Left cardiac atrium (tissue), 4 donors: ENCODE results near the gene ZNF423. TPM values are rescaled to one million over a fixed set of nuclear protein-coding genes. Genes with fewer than 3 reads are reported as not detected.

Experiments
- ATAC-seq, 2 donors: fragments of 200-7000 bp; cut with Tn5 transposase; one replicate each; pipeline ENCODE4 v1.9.1; 2020; ENCODE audit warnings: mild to moderate bottlenecking in 2 of 2, moderate library complexity in 2 of 2
- DNase-seq: peaks from one replicate; pipeline ENCODE4 v3.0.0-alpha.2; 2020
- intact Hi-C, 2 donors: fragments of 100-400 bp; cut with DNase I; formaldehyde crosslinking; loops; one replicate each; pipeline versions ENCODE4 v1.14.1 to v1.15.1; 2022 to 2023
- total RNA-seq, 2 donors: library from RNA; stranded (reverse); fragmentation: NEBNext Ultra II Directional; extraction: Animal tissue kit (Norgen Biotek cat#: 25700); gene quantifications; one replicate each; pipeline ENCODE4 v1.2.1, GENCODE V29; 2021
- donor health status: DM: no; HTN: yes; CAD: no.
- donor health status: DM: no; HTN: yes; CAD: no; lungs with severe emphysema.
- donor health status: DM: yes; HTN: yes; CAD: no.
- donor health status: Dilated cardiomyopathy.

Gene ZNF423
- total RNA-seq, 2 donors from 2014 or later, result 11.1 to 13.8 TPM

- ATAC-seq (no peak), DNase-seq (no peak)
- intact Hi-C loops, result no loop called here
These were observed 238.8 kb downstream of the ZNF423 start for GRCh38 chr16:49617016-49617629.

- ATAC-seq, result no peak
- intact Hi-C loops, result no loop called here
- DNase-seq, result no peak
These were observed 240.3 kb downstream of the ZNF423 start for GRCh38 chr16:49615576-49615975.

GRCh38 chr16:49610983-49611382, 244.9 kb downstream of the ZNF423 start:
- ATAC-seq, result no peak
- intact Hi-C loops, result no loop called here
- no peak for DNase-seq

- ATAC-seq (peak; percentile 59 to 74), DNase-seq (no peak)
- intact Hi-C loops, result loop anchor here in 1 of 2 donors (10.0 kb wide), 1 partner anchor 266 kb away; no protein-coding TSS in a partner anchor
These were observed 247.1 kb downstream of the ZNF423 start for GRCh38 chr16:49608779-49609178.

- ATAC-seq (no peak), DNase-seq (no peak)
- intact Hi-C loops, result loop anchor here in 1 of 2 donors (10.0 kb wide), 1 partner anchor 267 kb away; no protein-coding TSS in a partner anchor
These were observed 247.8 kb downstream of the ZNF423 start for GRCh38 chr16:49608098-49608497.

- ATAC-seq, result no peak
- intact Hi-C loops, result loop anchor here in 1 of 2 donors (10.0 kb wide), 1 partner anchor 269 kb away; no protein-coding TSS in a partner anchor
- DNase-seq, result no peak
These were observed 250.2 kb downstream of the ZNF423 start for GRCh38 chr16:49605536-49606254.

- intact Hi-C loops, result loop anchor here in 1 of 2 donors (10.0 kb wide), 1 partner anchor 270 kb away; no protein-coding TSS in a partner anchor
- ATAC-seq (no peak), DNase-seq (no peak)
These were observed 251.3 kb downstream of the ZNF423 start for GRCh38 chr16:49604602-49605001.

GRCh38 chr16:49603956-49604355, 252.0 kb downstream of the ZNF423 start:
- no peak for DNase-seq
- ATAC-seq, result no peak
- intact Hi-C loops, result loop anchor here in 1 of 2 donors (10.0 kb wide), 1 partner anchor 271 kb away; no protein-coding TSS in a partner anchor

GRCh38 chr16:49602976-49603310, 253.0 kb downstream of the ZNF423 start:
- DNase-seq (no peak), ATAC-seq (no peak)
- intact Hi-C loops, result loop anchor here in 1 of 2 donors (10.0 kb wide), 1 partner anchor 272 kb away; no protein-coding TSS in a partner anchor

- no peak for ATAC-seq
- intact Hi-C loops, result loop anchor here in 1 of 2 donors (10.0 kb wide), 1 partner anchor 272 kb away; no protein-coding TSS in a partner anchor
- DNase-seq, result no peak
These were observed 253.5 kb downstream of the ZNF423 start for GRCh38 chr16:49602201-49602975.

GRCh38 chr16:49601576-49601975, 254.3 kb downstream of the ZNF423 start:
- intact Hi-C loops, result loop anchor here in 1 of 2 donors (10.0 kb wide), 1 partner anchor 273 kb away; no protein-coding TSS in a partner anchor
- DNase-seq, result no peak
- no peak for ATAC-seq

- no peak for DNase-seq
- intact Hi-C loops, result loop anchor here in 1 of 2 donors (10.0 kb wide), 1 partner anchor 274 kb away; no protein-coding TSS in a partner anchor
- no peak for ATAC-seq
These were observed 254.9 kb downstream of the ZNF423 start for GRCh38 chr16:49600976-49601375.

GRCh38 chr16:49600536-49600935, 255.4 kb downstream of the ZNF423 start:
- ATAC-seq (no peak), DNase-seq (no peak)
- intact Hi-C loops, result loop anchor here in 1 of 2 donors (10.0 kb wide), 1 partner anchor 274 kb away; no protein-coding TSS in a partner anchor

- no peak for DNase-seq
- ATAC-seq, result no peak
- intact Hi-C loops, result loop anchor here (5.0 to 10.0 kb wide), 3 partner anchors 107 to 275 kb away; no protein-coding TSS in a partner anchor
These were observed 256.2 kb downstream of the ZNF423 start for GRCh38 chr16:49599704-49600103.

GRCh38 chr16:49599281-49599680, 256.6 kb downstream of the ZNF423 start:
- intact Hi-C loops, result loop anchor here (5.0 to 10.0 kb wide), 2 partner anchors 107 to 114 kb away; no protein-coding TSS in a partner anchor
- no peak for DNase-seq
- no peak for ATAC-seq

GRCh38 chr16:49598383-49599170, 257.3 kb downstream of the ZNF423 start:
- intact Hi-C loops, result loop anchor here (5.0 to 10.0 kb wide), 2 partner anchors 106 to 114 kb away; no protein-coding TSS in a partner anchor
- no peak for ATAC-seq
- DNase-seq, result no peak

- DNase-seq, result no peak
- no peak for ATAC-seq
These were observed 258.1 kb downstream of the ZNF423 start for GRCh38 chr16:49597796-49598195.

GRCh38 chr16:49596648-49597291, 259.1 kb downstream of the ZNF423 start:
- DNase-seq, result no peak
- intact Hi-C loops, result loop anchor here (5.0 to 10.0 kb wide), 2 partner anchors 104 to 112 kb away; no protein-coding TSS in a partner anchor
- peak in 1 of 2 donors; percentile 19 for ATAC-seq

More at GRCh38 chr16:49597796-49598195, 258.1 kb downstream of the ZNF423 start:
- intact Hi-C loops, result loop anchor here (5.0 to 10.0 kb wide), 2 partner anchors 105 to 113 kb away; no protein-coding TSS in a partner anchor
